T47D (cell line): Measurements from ENCODE around the gene TSEN2.
"Not testable (repeated sequence)": the region's sequence is repeated elsewhere in the genome, so short reads cannot be mapped to it uniquely, and the experiment has no call there.

Source experiments
- DNase-seq, 2 experiments: peaks; one replicate each; pipeline versions ENCODE4 v3.0.0 to v3.0.0-alpha.2; 2011 to 2012; ENCODE audit warnings: low read depth in 1 of 2, low spot score in 1 of 2
- JUND ChIP-seq: IDR thresholded peaks from 2 replicates; pipeline ENCODE4 v1.6.1; 2012; ENCODE audit warnings: low read depth
- in situ Hi-C: cut with HindIII; loops from 2 replicates; pipeline ENCODE4 v1.10.0; 2016; ENCODE audit warnings: low sequenced_read_pairs, low pct_unique_long_range_greater_than_20kb

The TSEN2 gene

GRCh38 chr3:12470111-12470510 lies 14.2 kb upstream of the TSEN2 start:
- in situ Hi-C loops = no loop called here
- no peak for TF ChIP-seq JUND
- no peak for DNase-seq

GRCh38 chr3:12470680-12471079 lies 13.6 kb upstream of the TSEN2 start:
- in situ Hi-C loops = no loop called here
- DNase-seq = no peak
- no peak for TF ChIP-seq JUND

GRCh38 chr3:12471241-12471640 lies 13.0 kb upstream of the TSEN2 start:
- no peak for DNase-seq
- no peak for TF ChIP-seq JUND
- in situ Hi-C loops = no loop called here

GRCh38 chr3:12472000-12472610 lies 12.2 kb upstream of the TSEN2 start:
- in situ Hi-C loops = no loop called here
- TF ChIP-seq JUND = no peak
- no peak for DNase-seq

- TF ChIP-seq JUND = no peak
- in situ Hi-C loops = no loop called here
- DNase-seq = peak in 1 of 2 experiments; percentile 46
Measured at GRCh38 chr3:12472796-12473195, 11.5 kb upstream of the TSEN2 start.

DNA sequence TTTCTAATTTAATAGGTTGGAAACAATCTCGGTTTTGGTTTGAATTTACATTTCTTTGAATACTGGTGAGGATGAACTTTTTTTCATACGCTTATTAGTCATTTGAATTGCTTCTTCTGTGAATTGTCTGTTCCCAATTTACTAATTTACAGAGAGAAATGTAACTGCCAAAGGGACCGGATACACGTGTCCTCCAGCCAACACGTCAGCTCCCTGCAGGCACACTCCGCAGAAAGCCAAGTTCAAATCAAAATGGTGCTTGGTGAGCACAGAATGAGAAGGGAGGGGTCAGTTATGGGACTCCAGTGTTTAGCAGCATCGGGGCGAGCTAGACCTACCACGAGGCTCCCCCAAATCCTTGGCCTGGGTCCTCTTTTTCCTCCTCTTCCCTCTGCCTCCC lies 10.8 kb upstream of the TSEN2 start:
- in situ Hi-C loops = no loop called here
- no peak for DNase-seq
- TF ChIP-seq JUND = no peak

GRCh38 chr3:12476238-12476897 lies 7.9 kb upstream of the TSEN2 start:
- in situ Hi-C loops = no loop called here
- no peak for TF ChIP-seq JUND
- DNase-seq = no peak

DNA sequence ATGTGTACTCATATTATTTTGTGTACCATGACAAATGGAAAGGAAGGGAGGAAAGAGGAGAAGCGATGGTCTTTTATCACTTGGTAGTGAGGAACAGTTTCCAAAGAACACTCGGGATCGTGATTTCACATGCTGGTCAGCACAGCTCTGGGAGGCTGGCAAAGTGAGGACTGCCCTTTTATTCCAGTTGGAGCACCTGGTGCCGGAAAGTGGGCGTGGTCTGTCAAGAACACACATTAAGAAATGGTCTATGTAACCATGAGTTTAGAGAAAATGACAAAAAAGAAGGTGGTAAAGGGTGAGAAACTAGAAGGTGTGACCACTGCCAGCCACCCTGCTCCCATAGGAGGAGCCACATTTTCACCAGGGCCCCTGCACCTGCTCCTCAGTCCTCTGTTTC lies 7.0 kb upstream of the TSEN2 start:
- in situ Hi-C loops = no loop called here

DNA sequence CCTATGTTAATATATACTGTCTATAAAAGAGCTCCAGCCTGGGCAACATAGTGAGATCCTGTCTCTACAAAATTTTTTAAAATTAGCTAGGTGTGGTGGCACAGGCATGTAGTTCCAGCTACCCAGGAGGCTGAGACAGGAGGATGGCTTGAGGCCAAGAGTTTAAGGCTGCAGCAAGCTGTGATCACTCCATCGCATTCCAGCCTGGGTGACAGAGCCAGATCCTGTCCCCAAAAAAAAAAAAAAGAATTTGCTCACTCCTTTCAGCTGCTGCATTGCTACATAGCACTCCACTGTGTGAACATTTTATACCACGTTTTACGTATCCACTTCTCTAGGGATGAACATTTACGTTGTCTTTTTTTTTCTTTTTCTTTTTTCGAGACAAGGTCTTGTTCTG lies 6.0 kb upstream of the TSEN2 start:
- no peak for TF ChIP-seq JUND
- in situ Hi-C loops = no loop called here
- DNase-seq = no peak

More for the DNA sequence above, 7.0 kb upstream of the TSEN2 start:
- no peak for DNase-seq
- TF ChIP-seq JUND = no peak

DNA sequence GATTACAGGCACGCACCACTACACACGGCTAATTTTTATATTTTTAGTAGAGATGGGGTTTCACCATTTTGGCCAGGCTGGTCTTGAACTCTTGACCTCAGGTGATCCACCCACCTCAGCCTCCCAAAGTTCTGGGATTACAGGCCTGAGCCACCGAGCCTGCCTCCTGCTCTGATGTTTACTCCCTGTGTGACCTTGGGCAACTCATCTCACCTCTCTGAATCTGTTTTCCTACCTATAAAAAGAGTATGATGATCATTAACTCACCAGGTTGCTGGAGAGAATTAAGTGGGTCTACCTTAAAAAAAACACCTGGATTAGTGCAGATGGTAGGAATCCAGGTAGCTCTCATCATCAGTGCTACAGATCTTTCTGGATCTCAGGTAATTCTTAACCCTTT lies 5.1 kb upstream of the TSEN2 start:
- in situ Hi-C loops, DNase-seq: not testable (repeated sequence)

DNA sequence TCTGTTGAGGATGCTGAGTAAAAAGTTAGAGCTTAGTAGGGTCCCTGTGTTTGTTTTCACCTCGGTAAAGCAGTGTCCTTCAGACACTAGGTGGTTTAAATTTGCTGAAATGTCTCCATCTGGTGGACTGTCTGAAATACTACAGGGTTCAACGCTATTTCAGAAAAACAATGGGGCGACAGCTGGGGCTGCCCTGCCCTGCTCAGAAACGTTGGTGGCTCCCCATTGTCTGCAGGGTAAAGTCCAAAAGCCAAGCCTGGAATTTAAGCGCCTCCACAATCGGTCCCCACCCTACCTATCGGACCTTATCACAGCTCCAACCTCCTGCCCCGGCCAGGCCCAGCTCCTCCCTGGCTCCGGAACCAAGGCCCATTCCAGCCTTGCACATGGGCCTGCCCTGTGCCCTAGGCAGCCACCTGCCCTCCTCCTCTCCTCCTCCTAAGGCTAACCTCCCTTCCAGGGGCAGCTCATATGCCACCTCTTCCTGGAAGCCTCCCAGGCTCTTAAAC lies 4.3 kb upstream of the TSEN2 start:
- no peak for TF ChIP-seq JUND
- in situ Hi-C loops = no loop called here

DNA sequence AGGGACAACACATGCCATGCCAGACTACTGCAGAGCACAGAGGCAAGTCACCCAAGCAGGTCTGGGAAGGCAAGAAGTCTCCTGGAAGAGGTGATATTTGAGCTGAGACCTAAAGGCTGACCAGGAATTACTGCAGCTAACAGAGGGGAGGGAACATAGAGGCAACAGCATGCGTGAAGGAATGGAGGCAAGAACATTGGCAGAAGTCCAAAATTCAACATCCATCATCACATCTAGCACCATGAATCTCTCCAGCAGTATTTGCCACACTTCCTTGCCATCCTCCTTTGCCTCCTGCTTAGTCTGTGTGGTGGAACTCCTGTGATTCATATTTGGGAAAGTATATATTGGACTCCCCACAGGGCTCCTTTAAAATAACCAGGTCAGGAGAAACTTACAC lies 870 bp upstream of the TSEN2 start:
- in situ Hi-C loops = no loop called here
- DNase-seq = no peak
- no peak for TF ChIP-seq JUND

More for the DNA sequence above, 4.3 kb upstream of the TSEN2 start:
- DNase-seq = peak; percentile 60 to 71

DNA sequence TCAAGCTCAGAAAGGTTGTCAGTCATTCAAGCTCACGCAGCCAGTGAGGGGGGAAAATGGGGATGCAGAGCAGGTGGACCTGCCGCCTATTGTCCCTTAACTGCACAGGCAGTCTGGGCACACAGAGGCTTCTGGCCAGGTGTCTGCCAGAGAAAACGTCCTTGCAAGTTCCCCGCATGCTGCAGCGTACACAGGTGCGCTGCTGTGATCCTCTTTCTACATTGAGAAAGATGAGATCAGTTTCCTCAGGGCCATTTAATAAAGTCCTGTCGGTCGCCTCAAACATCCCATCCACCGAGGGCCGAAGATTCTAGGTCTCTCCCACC lies 445 bp upstream of the TSEN2 start:
- TF ChIP-seq JUND = no peak
- in situ Hi-C loops = no loop called here
- DNase-seq = no peak

DNA sequence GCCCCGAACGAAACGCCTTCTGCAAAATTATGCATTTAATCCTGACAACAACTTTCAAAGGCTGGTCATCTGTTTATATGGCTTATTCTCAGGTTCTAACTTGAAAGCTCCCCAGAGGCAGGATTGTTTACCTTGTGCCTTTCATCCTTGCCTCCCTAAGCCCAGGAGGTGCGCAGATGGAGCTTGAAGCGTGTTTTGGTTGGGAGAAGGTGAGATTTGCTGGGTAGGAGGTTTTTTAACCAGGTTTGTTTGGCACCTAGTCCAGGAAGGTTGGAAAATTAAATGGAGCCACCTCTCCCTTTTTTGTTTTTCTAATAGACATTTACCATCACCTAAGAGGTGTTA lies 675 bp downstream of the TSEN2 start:
- in situ Hi-C loops = no loop called here
- no peak for TF ChIP-seq JUND
- no peak for DNase-seq
